HG02623 (cell line): ENCODE data around the gene CCR5.
A peak's percentile ranks its signal among the peaks of the same experiment; 100 is the strongest.
"Not testable (repeated sequence)": the region's sequence is repeated elsewhere in the genome, so short reads cannot be mapped to it uniquely, and the experiment has no call there.

Experiments
- ATAC-seq: cut with Tn5 transposase; IDR thresholded peaks from one replicate; pipeline ENCODE4 v1.9.1; 2021; ENCODE audit warnings: moderate library complexity; ENCODE audit not compliant: unreplicated experiment

Gene CCR5

DNA sequence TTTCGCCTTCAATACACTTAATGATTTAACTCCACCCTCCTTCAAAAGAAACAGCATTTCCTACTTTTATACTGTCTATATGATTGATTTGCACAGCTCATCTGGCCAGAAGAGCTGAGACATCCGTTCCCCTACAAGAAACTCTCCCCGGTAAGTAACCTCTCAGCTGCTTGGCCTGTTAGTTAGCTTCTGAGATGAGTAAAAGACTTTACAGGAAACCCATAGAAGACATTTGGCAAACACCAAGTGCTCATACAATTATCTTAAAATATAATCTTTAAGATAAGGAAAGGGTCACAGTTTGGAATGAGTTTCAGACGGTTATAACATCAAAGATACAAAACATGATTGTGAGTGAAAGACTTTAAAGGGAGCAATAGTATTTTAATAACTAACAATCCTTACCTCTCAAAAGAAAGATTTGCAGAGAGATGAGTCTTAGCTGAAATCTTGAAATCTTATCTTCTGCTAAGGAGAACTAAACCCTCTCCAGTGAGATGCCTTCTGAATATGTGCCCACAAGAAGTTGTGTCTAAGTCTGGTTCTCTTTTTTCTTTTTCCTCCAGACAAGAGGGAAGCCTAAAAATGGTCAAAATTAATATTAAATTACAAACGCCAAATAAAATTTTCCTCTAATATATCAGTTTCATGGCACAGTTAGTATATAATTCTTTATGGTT lies at the start of gene CCR5:
Gene CCR5, plus strand, starts transcription at position 108 of the 680 bp plus-strand sequence. CDS start 1,957 bp downstream, outside the sequence.
- ATAC-seq: no peak

- ATAC-seq: no peak
These were observed 49.2 kb upstream of the CCR5 start for GRCh38 chr3:46321461-46322104.

GRCh38 chr3:46324036-46324435 lies 46.7 kb upstream of the CCR5 start:
- no peak for ATAC-seq

- no peak for ATAC-seq
These were observed 45.0 kb upstream of the CCR5 start for GRCh38 chr3:46325645-46326300.

- ATAC-seq: not testable (repeated sequence)
These were observed 40.1 kb upstream of the CCR5 start for GRCh38 chr3:46330676-46331075.

DNA sequence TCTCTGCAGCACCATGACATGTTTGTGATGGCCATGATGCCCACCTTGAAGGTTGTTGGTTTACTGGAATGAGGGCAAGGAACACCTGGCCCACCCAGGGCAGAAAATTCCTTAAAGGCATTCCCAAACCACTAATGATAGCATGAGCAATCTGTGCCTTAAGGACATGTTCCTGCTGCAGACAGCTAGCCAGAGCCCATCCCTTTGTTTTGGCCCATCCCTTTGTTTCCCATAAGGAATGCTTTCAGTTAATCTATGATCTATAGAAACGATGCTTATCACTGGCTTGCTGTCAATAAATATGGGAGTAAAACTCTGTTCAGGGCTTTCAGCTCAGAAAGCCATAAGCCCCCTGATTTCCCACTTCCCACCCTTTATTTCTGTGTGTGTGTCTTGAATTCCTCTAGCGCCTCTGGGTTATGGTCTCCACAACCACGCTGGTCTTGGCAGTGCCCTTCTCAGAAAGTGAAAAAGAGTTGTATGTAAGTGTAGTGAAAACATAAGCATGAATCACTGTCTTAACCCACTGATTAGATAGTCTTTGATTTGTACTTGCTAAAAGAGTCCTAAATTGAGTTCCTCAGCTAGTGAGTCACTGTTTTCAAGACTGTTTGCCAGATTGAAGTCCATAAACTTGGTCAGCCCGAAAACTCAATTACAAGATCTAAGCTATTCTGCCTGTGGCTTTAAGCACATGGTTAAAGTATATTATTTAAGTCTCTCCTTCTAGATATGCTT lies 35.8 kb upstream of the CCR5 start:
- ATAC-seq: no peak

DNA sequence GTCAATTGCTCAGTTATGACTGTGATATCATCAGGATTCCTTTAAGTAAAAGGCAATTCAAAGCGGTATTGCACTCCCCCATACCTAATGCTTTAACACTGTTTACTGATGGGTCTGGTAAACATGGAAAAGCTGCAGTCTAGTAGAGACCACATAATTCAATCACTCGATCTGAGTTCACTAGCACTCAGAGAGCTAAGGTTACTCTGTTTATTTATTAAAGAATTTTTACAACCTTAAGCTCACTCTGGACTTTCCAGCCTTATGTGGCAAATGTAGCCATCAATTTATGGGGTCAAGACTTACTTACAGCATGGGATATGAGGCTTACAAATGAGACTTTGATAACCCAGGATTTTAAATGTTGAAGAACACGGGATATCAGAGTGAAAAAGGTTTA lies 35.2 kb upstream of the CCR5 start:
- no peak for ATAC-seq

DNA sequence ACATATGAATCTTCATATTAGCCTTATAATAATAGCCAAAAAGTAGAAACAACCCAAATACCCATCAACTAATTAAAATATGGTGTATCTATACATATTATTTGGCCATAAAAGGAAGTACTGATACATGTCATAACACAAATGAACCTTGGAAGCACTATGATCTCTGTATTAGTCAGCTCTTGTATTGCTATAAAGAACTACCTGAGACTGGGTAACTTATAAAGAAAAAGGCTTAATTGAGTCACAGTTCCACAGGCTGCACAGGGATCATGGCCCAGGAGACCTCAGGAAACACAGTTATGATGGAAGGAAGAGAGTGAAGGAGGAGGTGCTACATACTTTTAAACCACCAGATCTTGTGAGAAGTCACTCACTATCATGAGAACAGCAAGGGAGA lies 32.8 kb upstream of the CCR5 start:
- ATAC-seq: no peak

DNA sequence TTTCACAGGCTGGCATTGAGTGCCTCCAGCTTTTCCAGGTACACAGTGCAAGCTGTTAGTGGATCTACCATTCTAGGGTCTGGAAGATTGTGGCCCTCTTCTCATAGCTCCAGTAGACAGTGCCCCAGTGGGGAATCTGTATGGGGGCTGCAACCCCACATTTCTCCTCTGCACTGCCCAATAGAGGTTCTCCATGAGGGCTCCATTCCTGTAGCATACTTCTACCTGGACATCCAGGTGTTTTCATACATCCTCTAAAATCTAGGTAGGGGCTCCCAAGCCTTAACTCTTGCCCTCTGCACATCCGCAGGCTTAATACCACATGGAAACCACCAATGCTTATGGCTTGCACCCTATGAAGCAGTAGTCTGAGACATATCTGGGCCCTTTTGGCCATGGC lies 31.9 kb upstream of the CCR5 start:
- no peak for ATAC-seq

- no peak for ATAC-seq
These were observed 26.3 kb upstream of the CCR5 start for GRCh38 chr3:46344476-46344875.

DNA sequence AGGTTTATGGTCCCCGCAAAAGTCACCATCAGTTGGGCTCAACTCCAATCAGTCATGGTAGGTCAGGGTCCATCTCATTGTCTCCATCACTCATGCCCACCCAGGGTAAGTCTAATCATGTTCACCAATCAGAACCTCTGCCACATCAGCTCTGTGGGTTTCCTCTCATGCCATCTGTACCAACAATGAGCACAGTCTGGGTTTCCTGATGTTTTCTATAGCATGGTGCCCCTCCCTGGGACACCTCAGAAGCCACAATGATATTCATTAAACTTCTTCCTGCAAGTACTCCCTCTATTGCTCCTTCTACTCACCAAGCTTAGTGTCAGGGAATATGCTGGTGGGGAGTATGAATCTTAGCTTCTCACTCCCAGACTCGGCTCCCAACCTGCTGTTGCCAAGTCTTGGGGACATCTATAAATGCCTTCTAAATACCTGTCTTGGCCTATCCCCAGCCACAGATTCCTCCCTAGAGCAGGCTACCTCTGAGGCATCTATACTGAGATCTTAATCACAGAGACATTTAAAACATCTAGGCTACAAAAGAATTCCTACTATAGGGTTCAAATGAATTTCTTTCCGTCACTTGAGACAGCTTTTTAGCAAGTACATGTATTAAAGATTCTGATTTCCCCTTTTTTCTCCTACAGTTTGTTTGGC lies 21.8 kb upstream of the CCR5 start:
- no peak for ATAC-seq

DNA sequence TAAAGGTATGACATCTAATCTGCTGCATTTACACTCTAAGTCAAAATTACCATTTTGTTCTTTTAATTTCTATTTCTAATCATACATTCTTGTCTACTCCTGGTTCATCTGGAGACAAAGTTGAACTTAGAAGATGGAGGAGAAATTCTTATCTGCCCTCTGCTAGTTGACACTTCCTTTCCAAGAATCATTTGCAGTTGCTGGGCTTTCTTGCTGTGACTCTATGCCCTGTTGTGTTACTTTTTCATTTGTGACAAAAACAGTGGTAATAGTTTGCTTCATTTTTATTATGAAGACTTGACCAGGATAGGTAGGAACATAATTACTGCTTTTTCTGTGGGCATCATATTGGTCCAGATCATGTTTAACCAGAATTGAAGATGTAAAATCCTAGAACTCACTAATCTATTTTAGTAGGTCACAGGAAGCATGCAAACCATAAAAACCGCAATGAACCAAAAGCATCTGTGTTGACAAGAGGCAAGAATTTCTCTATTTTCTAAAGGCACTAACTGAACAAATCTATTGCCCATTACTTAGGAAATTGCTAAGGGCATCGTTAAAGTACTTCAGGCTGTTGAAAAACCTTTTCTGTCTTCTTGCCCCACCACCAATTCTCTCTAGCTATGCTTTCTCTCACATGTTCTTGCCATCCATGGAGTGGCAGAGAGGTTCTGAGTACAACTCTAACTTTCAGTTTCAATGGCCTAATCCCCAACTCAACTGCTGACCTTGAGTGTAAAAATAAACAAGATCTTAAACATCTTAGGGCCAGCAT lies 21.1 kb upstream of the CCR5 start:
- peak; percentile 66 for ATAC-seq

DNA sequence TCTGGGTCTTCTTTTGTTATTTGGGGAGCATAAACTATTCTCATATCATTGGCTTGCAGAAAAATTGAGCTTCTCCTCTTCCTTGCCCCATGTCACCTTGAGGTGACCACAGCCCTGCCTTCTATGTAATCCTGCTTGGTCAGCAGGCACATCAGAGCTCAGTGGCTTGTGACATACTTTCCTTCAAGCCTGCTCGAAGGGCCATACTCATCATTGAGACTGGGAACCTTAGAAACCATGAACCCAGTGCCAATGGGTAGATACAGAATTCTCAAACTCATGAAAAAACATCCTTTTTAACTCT lies 20.5 kb upstream of the CCR5 start:
- no peak for ATAC-seq

DNA sequence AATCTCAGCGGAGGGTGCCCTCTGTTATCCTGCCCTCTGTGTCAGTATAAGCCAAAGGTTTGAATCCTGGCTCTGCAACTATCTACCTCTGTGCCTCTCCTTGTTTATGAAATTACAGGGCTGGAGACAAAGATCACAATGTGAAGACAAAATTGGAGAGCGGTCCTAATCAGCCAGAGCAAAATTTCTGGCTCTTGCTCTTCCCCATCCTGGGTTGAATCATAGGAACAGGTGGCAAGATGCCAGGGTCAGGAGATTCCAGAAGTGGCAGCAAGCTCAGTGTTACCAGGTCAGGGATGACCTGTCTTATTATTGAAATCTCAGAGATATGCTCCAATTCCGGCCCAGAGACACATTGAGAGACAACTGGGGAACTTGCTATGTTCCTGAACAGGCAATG lies 19.1 kb upstream of the CCR5 start:
- ATAC-seq: no peak

DNA sequence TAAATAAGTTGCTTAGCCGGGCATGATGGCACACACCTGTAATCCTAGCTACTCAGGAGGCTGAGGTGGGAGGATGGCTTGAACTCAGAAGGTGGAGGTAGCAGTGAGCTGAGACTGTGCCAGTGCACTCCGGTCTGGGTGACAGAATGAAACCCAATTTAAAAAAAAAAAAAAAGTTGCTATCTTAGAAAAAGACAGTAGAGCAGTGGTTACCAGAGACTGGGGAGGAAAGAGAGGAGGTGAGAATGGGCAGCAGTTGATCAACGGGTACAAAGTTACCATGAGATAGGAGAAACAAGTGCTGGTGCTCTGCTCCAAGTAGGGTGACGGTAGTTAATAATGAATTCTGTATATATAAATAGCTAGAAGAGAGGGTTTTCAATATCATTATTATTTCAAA lies 17.7 kb upstream of the CCR5 start:
- ATAC-seq: no peak

DNA sequence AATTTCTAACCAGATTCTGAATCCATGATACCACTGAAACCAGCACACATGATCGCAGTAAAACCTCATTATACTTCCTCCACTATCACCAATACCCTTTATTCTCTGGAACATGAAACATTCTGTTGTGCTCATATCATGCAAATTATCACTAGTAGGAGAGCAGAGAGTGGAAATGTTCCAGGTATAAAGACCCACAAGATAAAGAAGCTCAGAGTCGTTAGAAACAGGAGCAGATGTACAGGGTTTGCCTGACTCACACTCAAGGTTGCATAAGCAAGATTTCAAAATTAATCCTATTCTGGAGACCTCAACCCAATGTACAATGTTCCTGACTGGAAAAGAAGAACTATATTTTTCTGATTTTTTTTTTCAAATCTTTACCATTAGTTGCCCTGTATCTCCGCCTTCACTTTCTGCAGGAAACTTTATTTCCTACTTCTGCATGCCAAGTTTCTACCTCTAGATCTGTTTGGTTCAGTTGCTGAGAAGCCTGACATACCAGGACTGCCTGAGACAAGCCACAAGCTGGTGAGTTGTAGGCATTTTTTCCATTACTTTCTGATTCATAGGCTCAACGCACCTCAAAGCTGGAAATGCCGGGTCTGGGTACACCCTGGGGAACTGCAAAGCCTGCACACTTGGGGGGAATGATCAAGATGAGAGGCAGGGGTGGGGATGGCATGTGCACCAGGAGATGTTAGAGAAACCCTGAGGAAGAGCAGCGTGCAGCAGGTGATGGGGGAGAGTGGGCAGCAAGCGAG lies 16.9 kb upstream of the CCR5 start, which contains the start of gene CCR2:
Gene CCR2, plus strand, starts transcription at position 465 of the 764 bp plus-strand sequence. CDS start 3,417 bp downstream, outside the sequence.
- ATAC-seq: no peak

DNA sequence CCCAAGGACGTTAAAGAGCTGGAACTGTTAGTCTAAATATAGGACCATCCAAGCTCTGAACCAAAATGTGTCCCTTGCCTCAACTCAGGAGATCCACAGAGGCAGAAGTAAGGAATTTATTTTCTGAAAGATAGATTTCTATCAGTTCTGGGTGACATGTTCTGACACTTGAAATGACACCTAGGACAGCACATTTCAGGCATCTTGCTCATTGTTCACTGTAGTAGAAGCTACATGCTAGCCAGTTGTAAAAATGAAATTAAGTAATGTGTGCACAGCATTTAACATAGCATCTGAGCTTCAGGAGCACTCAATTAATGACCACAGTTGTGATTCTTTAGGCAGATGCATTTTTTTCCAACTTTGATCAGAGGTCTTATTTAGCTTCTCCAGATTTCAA lies 16.3 kb upstream of the CCR5 start:
- no peak for ATAC-seq

DNA sequence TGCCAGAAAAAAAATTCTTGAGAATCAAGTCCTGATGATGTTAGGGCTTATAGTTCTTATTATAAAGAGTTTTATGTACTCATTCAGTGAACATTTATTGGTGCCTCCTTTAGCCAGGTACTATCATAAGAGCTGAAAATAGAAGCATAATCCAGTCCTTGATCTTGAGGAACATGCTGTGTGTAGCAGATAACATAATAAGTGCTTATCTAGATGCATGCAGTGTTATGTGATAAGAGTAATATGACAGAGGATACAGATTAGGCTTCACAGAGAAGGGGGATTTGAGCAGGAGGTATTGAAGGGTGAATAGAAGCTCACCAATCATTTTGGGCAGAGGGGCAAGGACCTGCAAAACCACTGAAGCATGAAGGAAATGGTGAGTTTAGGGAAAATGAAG lies 15.8 kb upstream of the CCR5 start:
- no peak for ATAC-seq

DNA sequence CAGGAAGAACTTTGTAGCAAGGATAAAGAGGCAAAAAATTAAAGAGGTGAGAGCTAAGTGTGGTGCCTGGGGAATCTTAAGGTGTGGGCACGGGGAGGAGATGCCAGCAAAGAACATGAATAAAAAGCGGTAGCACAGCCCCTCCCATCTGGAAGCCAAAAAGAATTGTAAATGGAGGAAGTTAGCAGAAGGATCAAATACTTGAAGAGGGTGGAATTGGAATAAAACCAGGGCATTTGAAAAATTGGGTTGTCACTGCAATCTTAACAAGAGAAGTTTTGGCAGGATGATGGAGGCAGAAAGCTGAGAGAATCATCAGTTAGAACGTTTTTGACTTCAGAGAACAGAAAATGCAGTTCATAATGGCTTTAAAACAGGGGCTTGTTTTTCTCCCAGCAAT lies 14.5 kb upstream of the CCR5 start:
- ATAC-seq: no peak

DNA sequence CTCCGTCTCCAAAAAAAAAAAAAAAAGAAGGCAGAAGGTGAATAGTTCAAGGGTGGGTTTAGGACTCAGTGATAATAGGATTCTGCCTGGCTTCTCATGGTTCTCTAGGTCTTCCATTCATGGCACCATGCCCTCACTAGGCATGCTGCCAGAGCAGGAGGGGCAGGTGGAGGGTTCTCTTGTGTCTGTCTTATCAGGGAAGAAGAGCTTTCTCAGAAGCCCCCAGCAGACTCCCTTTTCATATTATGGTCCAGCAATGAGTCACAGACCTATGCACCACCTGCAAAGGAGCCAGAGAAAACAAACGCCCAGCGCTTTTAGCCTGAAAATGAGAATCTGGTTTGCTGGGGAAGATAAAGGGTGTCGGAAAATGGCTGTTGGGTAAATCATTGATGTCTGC lies 13.8 kb upstream of the CCR5 start:
- ATAC-seq: no peak
